ENCODE measurements around the gene SRSF8. TPM values are rescaled to one million over a fixed set of nuclear protein-coding genes. Genes with fewer than 3 reads are reported as not detected.

The SRSF8 gene
- total RNA-seq, 4 donors from 2014 or later, result 20.1 to 37.4 (median 22.2) TPM

DNA sequence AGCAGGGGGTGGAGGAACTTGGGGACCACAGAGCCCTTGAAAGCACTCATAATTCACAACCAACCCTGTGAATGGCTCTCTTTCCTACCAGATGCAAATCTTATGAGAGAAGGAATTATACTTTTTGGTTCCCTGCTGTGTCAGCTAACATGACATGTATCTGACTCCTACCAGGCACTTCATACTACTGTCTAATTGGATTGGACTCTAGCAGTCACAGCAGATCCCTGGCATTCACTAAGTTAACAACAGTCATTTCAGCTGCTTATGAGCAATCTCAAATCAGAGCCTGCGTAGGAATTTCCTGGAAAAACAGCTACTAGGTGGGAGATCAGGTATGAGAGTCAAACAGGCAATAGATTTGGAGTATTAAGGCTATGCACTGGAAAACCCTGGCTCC is 11.8 kb downstream of the SRSF8 start:
- Histone ChIP-seq H3K27ac (no peak overlapping the region), H3K27me3 (no peaks in the 10 kb centered on the region), H3K4me1 (peaks cover 17 to 35% (median 25%) of the 10 kb centered on the region in 3 donors), H3K36me3 (no peaks in the 10 kb centered on the region), H3K4me3 (no peak overlapping the region), H3K9me3 (no peaks in the 10 kb centered on the region)
- DNase-seq, result no peak
- TF ChIP-seq, protein P1, sequence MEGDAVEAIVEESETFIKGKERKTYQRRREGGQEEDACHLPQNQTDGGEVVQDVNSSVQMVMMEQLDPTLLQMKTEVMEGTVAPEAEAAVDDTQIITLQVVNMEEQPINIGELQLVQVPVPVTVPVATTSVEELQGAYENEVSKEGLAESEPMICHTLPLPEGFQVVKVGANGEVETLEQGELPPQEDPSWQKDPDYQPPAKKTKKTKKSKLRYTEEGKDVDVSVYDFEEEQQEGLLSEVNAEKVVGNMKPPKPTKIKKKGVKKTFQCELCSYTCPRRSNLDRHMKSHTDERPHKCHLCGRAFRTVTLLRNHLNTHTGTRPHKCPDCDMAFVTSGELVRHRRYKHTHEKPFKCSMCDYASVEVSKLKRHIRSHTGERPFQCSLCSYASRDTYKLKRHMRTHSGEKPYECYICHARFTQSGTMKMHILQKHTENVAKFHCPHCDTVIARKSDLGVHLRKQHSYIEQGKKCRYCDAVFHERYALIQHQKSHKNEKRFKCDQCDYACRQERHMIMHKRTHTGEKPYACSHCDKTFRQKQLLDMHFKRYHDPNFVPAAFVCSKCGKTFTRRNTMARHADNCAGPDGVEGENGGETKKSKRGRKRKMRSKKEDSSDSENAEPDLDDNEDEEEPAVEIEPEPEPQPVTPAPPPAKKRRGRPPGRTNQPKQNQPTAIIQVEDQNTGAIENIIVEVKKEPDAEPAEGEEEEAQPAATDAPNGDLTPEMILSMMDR (IDR thresholded peaks at IDR 0.05), result no peak
- no peak for TF ChIP-seq POLR2A (IDR thresholded peaks at IDR 0.05)
- 89 to 94% methylated on average over 1 of the region's 1 CpG for WGBS, 2 donors
- intact Hi-C loops (cut with DNase I), result no loop called here

GRCh38 chr11:95081010-95081409 is 14.3 kb downstream of the SRSF8 start:
- no peak overlapping the region for H3K4me3 ChIP-seq
- peak overlapping the region in 1 of 4 donors; percentile 42 for H3K27ac ChIP-seq
- no peak for DNase-seq
- 45 to 57% methylated on average over 5 of the region's 5 CpGs for WGBS, 2 donors
- TF ChIP-seq, protein P1 (IDR thresholded peaks at IDR 0.05), result no peak
- TF ChIP-seq POLR2A (IDR thresholded peaks at IDR 0.05), result no peak
- no peaks in the 10 kb centered on the region for H3K9me3 ChIP-seq
- intact Hi-C loops (cut with DNase I), result no loop called here
- no peaks in the 10 kb centered on the region for H3K27me3 ChIP-seq
- no peaks in the 10 kb centered on the region for H3K36me3 ChIP-seq
- H3K4me1 ChIP-seq, result peaks cover 7 to 10% (median 7%) of the 10 kb centered on the region in 3 donors

- DNase-seq, result no peak
- TF ChIP-seq POLR2A (IDR thresholded peaks at IDR 0.05), result no peak
- TF ChIP-seq, protein P1 (IDR thresholded peaks at IDR 0.05), result no peak
- peak overlapping the region in 2 of 4 donors; percentile 42 to 54 for H3K27ac ChIP-seq
- H3K27me3 ChIP-seq, result no peaks in the 10 kb centered on the region
- peaks cover 3 to 6% (median 4%) of the 10 kb centered on the region in 3 donors for H3K4me1 ChIP-seq
- no peaks in the 10 kb centered on the region for H3K9me3 ChIP-seq
- WGBS, 2 donors, result 45 to 74% methylated on average over 4 of the region's 4 CpGs
- H3K4me3 ChIP-seq, result no peak overlapping the region
- no peaks in the 10 kb centered on the region for H3K36me3 ChIP-seq
- intact Hi-C loops (cut with DNase I), result no loop called here
Measured at GRCh38 chr11:95081412-95081811, 14.7 kb downstream of the SRSF8 start.

DNA sequence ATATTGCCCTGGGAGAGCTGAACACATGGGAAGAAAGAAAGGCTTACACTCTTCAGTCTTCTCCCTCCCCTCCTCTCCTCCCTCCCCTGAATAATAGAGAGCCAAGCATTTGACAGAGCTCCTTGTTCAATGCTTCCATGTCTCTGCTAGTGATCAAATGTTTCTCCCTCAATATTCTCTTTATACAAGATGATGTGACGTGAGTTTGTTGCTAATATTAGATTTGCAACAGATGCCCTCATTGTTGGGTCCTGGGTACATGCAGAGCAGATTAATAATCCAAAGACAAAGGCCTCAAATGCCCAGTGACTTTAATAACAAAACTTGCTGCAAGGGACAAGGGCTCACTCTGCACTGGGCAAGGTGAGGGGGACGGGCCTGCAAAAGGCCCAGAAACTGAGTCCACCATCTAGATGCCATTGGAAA is 15.9 kb downstream of the SRSF8 start:
- Histone ChIP-seq H3K4me3 (no peak overlapping the region), H3K27ac (peak overlapping the region in 2 of 4 donors; percentile 15 to 54), H3K4me1 (no peaks in the 10 kb centered on the region), H3K27me3 (no peaks in the 10 kb centered on the region), H3K9me3 (no peaks in the 10 kb centered on the region), H3K36me3 (no peaks in the 10 kb centered on the region)
- WGBS, 2 donors, result 90 to 100% methylated on average over 2 of the region's 2 CpGs
- no peak for DNase-seq
- intact Hi-C loops (cut with DNase I), result no loop called here
- no peak for TF ChIP-seq POLR2A (IDR thresholded peaks at IDR 0.05)
- TF ChIP-seq, protein P1 (IDR thresholded peaks at IDR 0.05), result no peak

- intact Hi-C loops (cut with DNase I), result no loop called here
- Histone ChIP-seq H3K9me3 (no peaks in the 10 kb centered on the region), H3K4me1 (peaks cover 3 to 9% (median 8%) of the 10 kb centered on the region in 3 donors), H3K27ac (no peak overlapping the region), H3K4me3 (no peak overlapping the region), H3K36me3 (no peaks in the 10 kb centered on the region), H3K27me3 (no peaks in the 10 kb centered on the region)
- DNase-seq, result no peak
- TF ChIP-seq POLR2A (IDR thresholded peaks at IDR 0.05), result no peak
Measured at GRCh38 chr11:95084509-95084908, 17.8 kb downstream of the SRSF8 start.
